Hindlimb muscle (tissue), 1 donor: ENCODE results near the gene KRT8. TPM values are rescaled to one million over a fixed set of nuclear protein-coding genes. Genes with fewer than 3 reads are reported as not detected.
"Not testable (repeated sequence)": the region's sequence is repeated elsewhere in the genome, so short reads cannot be mapped to it uniquely, and the experiment has no call there.

Experiments
- DNase-seq: peaks from one replicate; pipeline ENCODE4 v3.0.0-alpha.2; 2013
- polyA plus RNA-seq: library from polyadenylated mRNA; unstranded; fragments of 120-200 nt; gene quantifications from one replicate; pipeline ENCODE4 v1.2.1, GENCODE V29; 2013; ENCODE audit not compliant: insufficient read length

KRT8 gene
- polyA plus RNA-seq, 1 donor, result 2.1 TPM

DNA sequence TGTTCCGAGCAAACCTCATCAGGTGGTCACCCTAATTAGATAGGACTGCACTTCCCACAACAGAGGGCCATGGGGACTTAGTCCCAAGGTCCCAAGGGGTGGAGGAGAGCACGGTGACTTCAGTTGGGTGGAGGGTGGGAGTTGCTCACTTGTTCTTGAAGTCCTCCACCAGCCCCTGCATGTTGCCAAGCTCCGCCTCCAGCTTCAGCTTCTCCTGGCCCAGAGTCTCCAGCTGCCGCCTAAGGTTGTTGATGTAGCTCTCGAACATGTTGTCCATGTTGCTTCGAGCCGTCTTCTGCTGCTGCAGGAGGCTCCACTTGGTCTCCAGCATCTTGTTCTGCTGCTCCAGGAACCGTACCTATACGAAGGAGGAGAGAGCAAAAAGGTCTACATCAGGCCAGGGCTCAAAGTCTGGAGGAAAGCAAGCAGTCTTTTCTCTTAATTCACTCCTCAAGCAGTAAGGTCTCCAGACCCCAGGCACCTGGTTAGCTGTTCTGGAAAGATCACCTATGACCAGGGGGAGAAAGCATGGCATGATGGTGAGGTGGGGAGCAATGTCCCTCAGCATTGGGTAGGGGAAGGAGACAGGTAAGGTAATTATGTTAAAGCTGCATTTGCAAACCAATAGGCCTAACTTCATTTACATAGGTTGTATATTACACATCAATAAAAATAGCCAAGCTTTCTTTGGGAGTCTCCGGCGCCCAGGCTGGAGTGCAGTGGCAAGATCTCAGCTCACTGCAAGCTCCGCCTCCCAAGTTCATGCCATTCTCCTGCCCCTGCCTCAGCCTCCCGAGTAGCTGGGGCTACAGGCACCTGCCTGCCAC, 2.9 kb downstream of the KRT8 start:
- DNase-seq, result no peak

DNA sequence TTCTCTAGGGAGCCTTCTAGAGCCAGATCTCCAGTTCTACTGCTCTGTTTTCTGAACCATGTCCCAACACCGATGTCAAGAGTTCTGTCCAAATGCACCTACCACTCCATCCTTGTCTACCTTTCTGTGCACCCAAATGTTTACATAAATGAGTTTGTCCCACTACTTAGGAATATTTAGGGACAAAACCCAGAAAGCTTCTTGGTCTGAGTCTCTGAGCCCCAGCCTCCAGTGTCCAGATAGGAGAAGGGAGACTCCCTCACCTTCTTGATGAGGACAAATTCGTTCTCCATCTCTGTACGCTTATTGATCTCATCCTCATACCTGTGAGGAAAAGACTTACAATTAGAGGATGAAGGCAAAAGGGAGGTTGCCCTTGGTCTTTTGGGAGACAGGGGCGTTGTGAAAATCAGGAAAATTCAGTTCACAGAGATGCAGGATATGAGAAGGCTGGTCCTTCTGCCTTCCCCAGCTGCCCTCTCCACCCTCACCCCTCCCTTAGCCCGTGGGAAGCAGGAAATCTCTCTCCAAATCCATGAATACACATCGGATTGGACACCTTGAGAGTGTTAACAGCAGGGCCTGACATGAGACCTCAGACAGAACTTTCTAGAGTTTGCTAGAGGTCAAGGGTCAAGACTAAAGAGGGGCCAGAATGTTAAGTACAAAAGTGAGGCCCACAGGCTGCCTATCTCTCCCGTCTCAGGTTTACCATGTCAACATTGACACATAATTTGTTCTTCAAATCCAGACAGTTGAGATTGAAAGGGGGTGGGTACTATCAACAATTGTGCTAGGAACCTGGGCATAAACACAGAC, 3.8 kb downstream of the KRT8 start:
- DNase-seq, result no peak

DNA sequence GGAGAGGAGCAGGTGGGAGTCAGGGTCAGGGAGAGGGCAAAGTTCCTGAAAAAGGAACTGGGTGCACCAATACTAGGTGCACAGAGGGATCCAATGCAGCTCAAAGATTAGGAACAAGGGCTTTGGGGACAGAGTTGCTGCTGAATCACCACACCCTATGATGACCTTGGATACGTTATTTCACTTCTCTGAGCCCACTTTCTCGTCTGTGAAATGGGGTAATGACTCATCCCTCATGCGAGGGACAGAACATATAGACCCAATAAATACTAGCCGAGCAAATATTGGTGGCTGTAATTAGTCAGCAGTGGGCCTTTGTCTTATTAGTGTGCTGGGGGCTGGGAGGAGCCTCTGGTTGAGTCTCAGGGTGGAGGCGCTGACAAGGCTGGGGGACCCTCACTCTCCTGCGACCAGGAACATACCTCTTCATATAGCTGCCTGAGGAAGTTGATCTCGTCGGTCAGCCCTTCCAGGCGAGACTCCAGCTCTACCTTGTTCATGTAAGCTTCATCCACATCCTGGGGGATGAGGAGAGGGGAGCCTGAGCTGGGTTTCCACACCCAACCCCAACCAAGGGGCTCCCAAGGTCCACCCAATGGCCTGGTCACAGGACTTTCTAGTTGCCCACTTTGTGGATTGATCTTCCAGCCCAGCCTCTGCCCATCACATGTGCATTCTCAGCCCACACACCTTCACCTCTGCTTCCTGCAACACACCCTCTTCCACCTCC, 4.5 kb downstream of the KRT8 start:
- DNase-seq, result no peak

DNA sequence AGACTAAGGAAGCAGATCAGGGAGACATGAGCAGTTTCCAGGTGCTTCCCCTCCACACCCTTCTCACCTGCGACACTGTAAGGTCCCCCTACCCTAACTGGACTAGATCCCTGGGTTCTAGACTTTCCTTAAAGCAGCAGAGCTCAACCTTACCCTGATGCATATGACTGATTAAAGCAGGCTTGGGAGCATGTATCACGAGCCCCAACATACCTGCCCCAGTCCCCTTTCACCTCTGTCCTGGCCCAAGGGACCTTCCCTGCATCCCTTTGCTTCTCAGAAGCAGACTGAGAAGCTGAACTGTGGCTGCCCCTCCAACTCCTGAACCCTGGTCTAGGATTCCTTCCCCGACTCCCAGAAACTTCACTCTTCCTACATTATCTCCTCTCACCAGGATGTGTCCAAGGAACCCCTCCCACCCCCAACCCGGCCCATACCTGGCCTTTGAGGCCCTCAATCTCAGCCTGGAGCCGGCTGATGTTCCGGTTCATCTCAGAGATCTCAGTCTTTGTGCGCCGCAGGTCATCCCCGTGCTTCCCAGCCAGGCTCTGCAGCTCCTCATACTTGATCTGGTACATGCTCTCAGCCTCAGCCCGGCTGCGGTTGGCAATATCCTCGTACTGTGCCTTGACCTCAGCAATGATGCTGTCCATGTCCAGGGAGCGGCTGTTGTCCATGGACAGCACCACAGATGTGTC, 5.4 kb downstream of the KRT8 start:
- no peak for DNase-seq

DNA sequence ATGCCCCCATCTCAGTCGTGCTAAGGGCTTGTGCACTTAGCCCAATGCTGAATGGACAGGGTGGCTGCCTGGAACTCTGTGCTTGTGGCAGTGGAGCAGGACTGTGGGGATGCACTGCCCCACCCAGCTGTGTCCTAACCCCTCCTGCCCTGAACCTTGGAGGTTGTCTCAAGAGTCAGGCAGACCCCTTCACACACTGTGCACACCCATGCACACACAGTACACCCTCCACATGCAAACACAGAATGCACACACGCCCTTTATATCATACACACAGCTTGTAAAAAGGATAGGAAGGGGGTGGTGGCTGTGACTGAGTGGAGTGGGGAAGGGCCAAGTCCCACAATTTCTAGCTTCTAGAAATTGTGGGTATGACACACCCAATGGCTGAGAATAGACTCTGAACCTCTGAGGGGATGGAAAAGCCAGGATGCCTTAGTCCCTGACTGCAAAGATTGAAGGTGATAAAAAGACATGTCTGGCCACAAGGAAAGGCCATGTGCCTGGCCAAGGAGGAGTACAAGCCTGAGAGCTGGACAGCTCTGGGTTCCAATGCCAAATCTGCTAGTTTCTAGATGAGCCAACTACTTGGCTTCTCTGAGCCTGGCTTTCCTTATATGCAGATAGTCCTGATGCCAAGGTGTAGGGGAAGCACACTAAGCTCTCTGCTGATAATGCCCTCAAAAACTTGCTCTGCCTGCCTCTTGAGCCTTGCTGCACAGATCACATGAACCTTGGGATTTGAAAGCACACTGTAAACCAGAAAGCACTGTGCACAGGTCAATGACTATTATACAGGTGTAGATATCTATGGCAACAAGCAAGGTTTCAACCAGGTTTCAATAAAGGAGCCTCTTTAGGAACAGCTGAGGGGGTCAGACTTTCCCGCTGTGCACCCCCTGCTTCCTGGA, 8.4 kb downstream of the KRT8 start:
- DNase-seq, result no peak

DNA sequence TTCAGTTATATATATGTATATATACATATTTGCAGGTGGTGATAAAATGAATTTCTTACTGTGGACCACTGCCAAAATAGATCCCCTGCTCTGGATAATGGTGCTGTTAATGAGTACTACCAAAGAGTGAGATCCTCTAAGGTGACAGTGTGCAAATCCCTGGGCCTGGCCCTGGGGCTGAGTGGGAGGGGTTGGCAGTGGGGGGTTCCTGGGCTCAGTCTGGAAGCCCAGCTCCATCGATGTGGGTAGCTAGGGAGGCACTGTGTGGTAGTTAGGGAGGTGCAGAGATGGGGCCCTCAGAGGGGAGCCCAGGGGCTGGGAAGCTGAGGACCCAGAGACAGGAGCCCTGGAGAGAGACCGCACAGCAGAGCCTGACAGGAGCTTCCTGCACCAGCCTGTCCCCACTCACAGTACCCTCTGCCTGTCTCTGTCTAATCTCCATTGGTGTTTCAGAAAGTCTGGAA, 9.1 kb downstream of the KRT8 start:
- no peak for DNase-seq

DNA sequence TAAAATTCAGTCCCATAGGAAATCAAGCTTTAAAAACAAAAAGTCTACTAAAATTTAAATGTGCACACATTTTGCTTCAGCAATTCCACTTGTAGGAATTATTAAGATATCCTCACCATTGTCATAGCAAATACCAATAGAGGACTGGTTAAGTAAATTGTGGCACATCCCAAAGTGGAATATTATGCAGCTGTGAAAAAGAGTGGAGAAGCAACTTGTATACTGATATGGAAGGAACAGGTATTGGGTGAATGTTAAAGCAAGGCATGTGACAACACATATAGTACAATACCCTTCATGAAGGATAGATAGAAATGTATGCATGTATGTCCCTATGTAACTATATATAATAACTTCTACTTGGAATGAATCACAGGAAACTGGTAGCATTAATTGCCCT, 11.9 kb downstream of the KRT8 start:
- no peak for DNase-seq

DNA sequence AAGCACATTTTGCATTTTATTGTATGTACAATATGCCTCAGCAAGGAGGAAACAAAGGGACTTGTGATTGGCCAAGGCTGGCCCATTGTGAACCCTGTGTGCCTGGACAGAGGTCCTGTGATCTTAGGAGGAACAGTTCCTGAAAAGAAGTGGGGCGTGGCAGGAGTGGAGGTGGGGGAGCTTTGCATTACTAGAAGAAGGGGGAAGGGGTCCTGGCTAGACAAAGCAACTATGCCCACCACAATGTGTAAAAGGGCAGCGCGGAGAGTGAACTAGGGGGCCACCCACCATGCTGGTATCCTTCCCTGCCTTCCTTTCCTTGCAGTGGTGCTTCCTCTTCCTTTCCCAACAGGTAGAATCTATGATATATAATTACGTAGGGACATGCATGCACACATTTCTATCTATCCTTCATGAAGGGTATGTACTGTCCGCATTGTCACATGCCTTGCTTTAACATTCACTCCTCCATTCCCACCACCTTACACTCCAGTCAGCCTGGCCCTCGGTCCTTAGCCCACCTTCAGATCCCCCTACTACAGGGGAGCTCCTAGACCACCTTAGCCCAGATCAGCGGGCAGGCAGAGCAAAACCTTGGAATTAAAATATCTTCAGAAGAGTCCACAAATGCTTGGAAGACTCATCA, 12.5 kb downstream of the KRT8 start:
- DNase-seq, result no peak

DNA sequence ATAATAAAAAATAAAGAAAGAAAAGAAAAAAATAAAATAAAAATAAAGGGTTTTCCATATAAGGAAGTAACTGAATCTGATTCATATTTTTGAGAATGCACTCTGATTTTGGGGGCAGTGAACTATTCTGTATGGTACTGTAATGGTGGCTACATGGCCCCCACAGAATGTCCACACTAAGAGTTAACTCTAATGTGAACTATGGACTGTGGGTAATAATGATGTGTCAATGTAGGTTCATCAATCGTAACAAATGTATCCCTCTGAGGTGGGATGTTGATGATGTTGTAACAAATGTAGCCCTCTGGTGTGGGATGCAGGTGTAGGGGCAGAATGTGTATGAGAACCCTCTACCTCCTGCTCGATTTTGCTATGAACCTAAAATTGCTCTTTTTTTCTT, 13.8 kb downstream of the KRT8 start:
- DNase-seq, result no peak

DNA sequence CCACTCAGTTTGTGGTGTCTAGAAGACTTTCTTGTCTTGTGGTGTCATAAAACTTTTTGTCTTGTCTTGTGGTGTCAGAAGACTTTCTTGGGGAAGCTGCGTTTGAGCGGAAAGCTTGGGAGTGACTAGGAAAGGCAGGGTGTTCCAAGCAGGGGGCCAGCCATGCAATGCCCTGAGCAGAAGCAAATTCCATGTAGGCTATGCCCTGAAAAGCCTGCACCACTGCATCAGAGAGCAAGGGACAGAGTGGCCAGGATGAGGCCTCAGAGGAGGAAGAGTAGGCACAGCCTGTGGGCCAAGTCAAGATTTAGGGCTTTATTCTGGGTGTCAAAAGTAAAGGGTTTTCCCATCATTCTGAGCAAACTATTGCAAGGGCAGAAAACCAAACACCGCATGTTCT, 14.5 kb downstream of the KRT8 start:
- no peak for DNase-seq

DNA sequence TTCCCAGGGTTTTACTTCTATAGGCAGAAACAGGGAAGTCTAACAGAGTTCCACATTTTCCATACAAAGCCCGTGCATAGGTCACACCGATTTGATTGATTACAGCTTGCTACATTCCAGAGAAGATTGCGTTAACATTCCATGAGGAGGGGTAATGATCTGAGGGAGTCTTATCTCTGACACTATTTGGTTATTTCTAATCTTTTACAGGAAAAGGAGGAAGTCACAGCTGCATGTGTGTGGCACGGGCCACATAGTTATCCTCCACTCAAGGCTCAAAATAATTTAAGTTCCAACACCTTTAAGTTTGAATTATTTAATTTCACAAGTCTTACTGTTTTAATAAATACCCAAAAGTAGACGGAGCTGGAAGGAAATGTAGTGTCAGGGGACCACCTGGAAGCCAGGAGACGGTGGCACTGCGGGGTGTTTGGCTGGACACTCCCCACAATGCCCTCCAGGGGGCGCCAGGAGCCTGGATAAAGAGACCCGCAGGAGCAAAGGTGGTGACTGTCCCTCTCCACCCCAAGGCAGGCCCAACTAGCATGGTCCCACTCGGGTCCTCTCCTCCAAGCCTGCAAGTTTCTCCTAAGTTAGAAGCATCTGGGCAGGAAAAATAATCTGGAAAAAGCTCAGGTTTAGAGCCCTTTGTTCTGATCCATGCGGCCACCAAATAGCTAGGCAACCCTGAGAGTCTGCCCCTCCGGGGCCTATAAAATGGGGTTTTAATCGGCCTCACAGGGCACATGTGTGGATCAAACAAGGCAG, 20.2 kb downstream of the KRT8 start:
- DNase-seq, result peak; percentile 52

DNA sequence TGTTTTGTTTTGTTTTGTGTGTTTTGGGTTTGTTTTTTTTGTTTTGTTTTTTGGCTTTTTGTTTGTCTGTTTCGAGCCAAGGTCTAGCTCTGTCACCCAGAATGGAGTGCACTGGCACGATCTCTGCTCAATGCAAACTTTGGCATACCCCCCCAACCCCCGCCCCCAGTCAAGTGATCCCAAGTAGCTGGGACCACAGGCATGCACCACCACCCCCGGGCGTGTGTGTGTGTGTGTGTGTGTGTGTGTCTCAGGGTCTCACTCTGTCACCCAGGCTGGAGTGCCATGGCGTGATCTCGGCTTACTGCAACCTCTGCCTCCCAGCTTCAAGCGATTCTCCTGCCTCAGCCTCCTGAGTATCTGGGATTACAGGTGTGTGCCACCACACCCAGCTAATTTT, 24.4 kb downstream of the KRT8 start:
- DNase-seq, result not testable (repeated sequence)

DNA sequence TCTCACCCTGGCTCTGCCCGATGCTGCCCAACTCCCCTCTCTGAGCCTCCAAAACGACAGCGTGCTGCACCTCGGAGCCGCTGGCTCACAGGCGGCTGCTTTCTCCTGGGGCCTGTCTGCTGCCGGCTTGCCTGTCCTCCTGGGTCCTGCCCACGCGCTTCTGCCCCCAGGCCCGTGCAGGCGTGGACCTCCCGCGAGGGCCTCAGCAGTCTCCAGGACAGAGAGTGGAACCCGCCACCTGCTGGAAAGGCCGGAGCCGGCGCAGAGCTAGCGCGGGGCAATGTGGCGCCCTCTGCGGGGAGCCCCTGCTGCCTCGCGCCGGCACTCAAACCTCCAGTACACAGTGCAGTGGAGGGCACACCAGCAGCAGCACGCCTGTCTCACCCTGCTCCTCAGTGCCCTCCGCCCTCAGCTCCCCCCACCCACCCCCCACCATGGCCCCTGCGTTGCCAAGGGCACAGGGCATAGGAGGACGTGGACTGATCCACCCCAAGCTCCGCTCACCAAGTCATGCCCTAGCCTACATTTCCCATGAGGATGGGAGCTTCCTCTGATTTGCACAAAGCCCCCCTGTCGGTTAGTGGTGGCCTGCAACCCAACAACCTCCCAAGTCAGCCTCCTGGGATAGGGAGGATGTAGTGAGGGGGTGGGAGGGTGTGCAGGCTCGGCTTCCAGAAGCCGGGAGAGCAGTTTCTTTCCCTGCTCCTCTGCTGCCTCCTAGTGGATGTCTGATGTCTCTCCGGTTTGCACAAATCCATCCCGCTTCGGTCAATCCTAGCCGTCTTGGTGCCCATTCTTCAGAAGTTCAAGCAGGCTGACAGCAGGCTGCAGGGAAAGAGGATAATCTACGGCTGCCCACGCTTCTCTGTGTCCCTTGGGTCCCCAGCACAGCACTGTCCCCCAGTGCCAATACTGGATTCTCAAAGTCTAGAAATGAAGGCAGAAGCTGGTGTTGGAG, 25.2 kb downstream of the KRT8 start:
- peak; percentile 78 for DNase-seq

DNA sequence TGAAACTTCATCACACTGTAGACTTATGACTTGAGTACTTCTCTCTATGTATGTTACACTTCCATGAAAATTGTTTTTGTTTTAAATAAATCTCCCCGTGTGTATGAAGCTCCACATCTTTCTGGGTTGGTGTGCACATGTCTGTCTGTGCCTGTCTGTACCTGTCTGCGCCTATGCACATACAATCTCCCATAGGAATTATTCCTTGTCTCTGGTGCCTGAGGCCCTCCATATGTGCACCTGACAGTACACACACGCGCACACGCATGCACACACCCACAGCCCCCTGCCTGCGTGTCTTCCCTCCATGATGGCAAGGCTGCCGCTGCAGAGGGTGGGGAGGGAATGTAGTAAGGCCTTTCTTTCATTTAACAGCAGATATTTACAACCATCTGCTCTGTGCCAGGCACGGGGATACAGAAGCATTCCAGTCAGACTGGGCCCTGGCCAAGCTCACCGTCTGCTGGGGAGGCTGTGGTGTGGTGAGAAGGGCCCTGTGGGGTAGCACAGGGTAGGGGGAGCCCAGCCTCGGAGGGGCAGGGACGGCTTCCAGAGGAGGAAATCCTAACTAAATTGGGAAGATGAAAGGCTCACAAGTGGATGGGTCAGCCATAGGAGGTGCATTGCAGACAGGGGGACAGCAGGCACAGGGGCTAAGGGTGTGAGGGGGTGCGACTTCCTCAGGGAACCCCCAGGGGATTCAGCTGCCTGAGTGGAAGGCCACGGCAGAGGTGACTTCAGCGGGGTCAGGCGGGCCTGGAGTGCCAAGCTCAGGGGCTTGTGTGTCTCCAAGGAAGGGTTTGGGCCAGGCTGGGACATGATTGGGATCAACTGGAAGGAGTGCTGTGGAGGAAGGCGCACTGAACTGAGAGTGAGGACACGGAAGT, 26.1 kb downstream of the KRT8 start:
- DNase-seq, result no peak

DNA sequence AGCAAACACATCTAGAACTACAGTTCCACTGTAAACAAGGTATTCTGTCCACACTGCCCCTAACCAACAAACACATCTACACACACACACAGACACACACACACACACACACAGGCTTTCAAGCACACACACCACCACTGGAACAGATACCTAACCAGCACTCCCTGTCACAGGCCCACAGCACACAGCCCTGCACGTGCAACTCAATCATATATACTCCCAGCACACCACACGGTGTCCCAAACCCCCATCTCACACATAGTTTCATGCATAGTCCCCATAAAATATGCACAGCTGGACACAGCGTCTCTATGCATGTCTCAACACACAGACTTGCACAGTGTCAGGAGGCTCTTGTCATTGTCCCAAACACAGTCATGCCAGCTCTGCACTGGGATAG, 27.6 kb downstream of the KRT8 start:
- DNase-seq, result no peak

DNA sequence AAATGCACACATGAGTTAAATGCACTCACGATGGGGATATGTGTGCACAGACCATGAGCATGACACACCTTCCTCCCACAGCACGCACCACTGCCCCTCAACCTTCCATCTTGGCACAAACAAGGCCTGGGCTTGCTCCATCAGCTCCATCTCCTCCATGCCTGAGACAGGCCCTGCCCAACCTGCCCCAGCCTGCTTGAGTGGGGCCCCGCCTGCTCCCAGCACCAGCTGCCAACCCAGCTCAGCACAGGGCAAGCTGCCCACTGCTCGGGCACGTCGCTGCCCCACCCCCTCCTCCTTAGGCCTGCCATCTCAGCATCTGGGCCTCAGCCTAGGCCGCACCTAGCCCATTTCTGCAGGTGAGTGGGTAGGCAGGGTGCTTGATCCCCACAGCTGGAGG, 28.5 kb downstream of the KRT8 start:
- DNase-seq, result no peak

DNA sequence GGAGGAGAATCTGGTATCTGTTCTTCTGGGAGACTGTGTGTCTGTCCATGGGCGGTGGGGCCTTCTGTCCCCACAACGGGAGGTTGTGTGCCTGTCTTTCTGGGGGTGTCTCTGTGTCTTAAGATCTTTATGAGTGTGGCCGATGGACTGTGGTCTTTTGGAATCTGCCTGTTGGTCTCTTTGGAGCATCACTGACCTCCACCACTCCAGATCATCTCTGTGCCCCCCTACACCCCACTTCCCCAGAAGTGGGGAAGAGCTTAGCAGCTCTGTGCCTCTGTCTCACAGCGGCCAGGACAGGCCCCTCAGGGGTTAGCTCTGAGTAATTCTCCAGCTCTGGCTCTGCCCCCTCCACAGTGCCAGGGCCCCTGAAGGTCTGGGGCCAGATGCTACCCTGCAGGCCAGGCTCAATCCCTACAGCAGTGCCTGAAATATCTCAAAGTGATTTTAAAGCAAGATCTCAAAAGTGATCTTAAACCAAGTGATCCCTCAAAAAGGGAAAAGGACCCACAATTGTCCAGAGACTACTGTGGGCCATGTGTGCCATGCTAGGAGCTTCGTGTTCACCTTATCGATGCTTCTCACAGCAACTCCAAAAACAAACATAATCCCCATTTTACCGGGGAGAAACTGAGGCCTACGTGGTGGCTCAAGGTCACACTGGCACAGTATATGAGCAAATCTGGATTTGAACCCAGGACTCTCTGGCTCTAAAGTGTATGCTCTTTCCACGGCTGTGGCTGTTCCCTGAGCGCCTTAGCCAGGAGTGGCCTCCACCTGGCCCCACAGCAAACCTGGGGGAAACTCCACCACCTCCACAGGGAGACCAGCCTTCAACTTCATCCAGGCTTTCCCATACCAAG, 30.1 kb downstream of the KRT8 start:
- DNase-seq, result no peak
